Activated B cell treated with CpG ODN at 0.5 μM for 24 hours (primary cell): ENCODE results near the gene ZSWIM5. TPM values are rescaled to one million over a fixed set of nuclear protein-coding genes. Genes with fewer than 3 reads are reported as not detected.

Experiments
- ATAC-seq: fragments of 200-7000 bp; cut with Tn5 transposase; one replicate; pipeline ENCODE4 v1.10.0; 2021; ENCODE audit warnings: low read depth, mild to moderate bottlenecking, moderate library complexity
- CTCF ChIA-PET: fragments of 350-600 bp; sonication (Branson Sonifier 250); formaldehyde crosslinking; loops from one replicate; lab custom pipeline; 2021; ENCODE audit warnings: antibody characterized with exemption; lab: Charles Lee
- POLR2A ChIA-PET: fragments of 350-600 bp; sonication (Branson Sonifier 250); formaldehyde crosslinking; loops from one replicate; lab custom pipeline; 2021; ENCODE audit warnings: antibody characterized with exemption; lab: Charles Lee
- DNase-seq: peaks from one replicate; pipeline ENCODE4 v3.0.0; 2022
- H3K27ac Mint-ChIP-seq: one replicate; pipeline ENCODE4 v1.8.0; 2020; ENCODE audit warnings: mixed read lengths
- H3K27me3 Mint-ChIP-seq: one replicate; pipeline ENCODE4 v1.8.0; 2021; ENCODE audit warnings: mixed read lengths
- H3K36me3 Mint-ChIP-seq: one replicate; pipeline ENCODE4 v1.8.0; 2021; ENCODE audit warnings: low read depth, mixed read lengths
- H3K4me1 Mint-ChIP-seq: one replicate; pipeline ENCODE4 v1.8.0; 2021; ENCODE audit warnings: mixed read lengths
- H3K4me3 Mint-ChIP-seq: one replicate; pipeline ENCODE4 v1.8.0; 2020; ENCODE audit warnings: mild to moderate bottlenecking, mixed read lengths
- H3K9me3 Mint-ChIP-seq: one replicate; pipeline ENCODE4 v1.8.0; 2020; ENCODE audit warnings: mixed read lengths
- intact Hi-C: fragments of 100-400 bp; cut with micrococcal nuclease; formaldehyde crosslinking; loops from one replicate; pipeline ENCODE4 v1.15.1; 2024
- total RNA-seq: library from RNA; stranded (reverse); gene quantifications from 2 replicates; pipeline ENCODE4 v1.2.3, GENCODE V29; 2022
- TF ChIP-seq, protein P1 (sequence below): fragments of 200-600 bp; IDR thresholded peaks from one replicate; pipeline ENCODE4 v1.8.0; 2022; ENCODE audit warnings: antibody characterized with exemption, mild to moderate bottlenecking

The ZSWIM5 gene
- total RNA-seq, 1 donor from 2014 or later = 1.6 TPM

DNA sequence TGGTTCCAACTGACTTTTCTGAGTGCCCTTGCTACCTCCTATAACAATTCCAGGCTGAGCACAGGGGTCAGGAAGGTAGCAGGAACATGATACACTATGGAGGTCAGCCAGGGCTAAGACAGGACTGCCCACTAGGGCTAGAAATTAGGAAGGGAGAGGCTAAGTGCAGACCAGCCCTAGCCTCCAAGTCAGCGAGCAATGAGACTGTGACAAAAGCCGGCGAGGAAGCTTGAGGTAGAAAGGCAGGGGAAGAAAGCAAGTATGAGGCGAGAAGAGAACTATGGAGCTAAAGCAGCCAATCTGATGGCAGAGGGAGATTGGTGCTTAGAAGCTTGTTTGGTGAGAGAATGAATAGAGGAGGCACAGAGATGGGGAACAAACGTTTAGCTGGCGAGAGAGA lies 189.6 kb downstream of the ZSWIM5 start:
- intact Hi-C loops = no loop called here
- Mint-ChIP-seq H3K27me3 (no peaks in the 10 kb centered on the region), H3K4me1 (peaks cover 23% of the 10 kb centered on the region), H3K9me3 (no peaks in the 10 kb centered on the region), H3K27ac (no peak overlapping the region), H3K4me3 (no peak overlapping the region), H3K36me3 (peaks cover 17% of the 10 kb centered on the region)
- DNase-seq (no peak), ATAC-seq (no peak)
- TF ChIP-seq, protein P1, sequence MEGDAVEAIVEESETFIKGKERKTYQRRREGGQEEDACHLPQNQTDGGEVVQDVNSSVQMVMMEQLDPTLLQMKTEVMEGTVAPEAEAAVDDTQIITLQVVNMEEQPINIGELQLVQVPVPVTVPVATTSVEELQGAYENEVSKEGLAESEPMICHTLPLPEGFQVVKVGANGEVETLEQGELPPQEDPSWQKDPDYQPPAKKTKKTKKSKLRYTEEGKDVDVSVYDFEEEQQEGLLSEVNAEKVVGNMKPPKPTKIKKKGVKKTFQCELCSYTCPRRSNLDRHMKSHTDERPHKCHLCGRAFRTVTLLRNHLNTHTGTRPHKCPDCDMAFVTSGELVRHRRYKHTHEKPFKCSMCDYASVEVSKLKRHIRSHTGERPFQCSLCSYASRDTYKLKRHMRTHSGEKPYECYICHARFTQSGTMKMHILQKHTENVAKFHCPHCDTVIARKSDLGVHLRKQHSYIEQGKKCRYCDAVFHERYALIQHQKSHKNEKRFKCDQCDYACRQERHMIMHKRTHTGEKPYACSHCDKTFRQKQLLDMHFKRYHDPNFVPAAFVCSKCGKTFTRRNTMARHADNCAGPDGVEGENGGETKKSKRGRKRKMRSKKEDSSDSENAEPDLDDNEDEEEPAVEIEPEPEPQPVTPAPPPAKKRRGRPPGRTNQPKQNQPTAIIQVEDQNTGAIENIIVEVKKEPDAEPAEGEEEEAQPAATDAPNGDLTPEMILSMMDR = no peak
- ChIA-PET POLR2A (interaction anchor here (0.6 to 7.9 kb wide), 2 partner anchors 57 to 285 kb away, joined by 3 to 156 read pairs; no protein-coding TSS in a partner anchor), CTCF (interaction anchor here (0.6 to 10.9 kb wide), 5 partner anchors 13 to 476 kb away, joined by 3 to 227 read pairs (median 3); partner anchors contain the start of gene TESK2)

DNA sequence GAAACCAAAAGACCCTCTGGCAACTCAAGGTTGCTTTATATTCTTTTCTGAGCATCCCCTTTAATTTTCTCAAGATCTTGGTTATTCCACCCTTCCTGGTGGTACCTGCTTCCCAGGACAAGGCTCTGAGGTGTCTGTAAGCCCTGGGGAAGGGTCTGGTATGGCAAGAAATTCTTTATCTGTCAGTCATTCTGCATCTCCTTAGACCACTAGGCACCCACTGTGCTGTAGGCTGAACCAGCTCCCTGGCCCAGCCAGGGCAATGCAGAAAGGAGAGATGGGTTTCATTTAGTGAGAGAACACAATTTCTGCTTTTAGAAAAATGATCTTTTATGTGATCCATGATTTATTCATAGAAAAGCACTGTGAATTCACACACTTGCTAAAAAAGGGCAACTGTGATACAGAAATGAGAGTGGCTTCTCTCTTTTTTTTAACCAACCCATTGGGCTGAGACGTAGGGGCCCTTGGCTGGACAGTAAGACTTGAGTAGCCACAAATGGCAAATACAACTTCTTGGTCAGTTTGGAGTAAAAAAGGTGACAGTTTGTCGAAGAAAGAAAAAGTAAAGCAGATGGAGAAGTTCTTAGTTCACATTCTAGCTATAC lies 190.2 kb downstream of the ZSWIM5 start:
- TF ChIP-seq, protein P1 = no peak
- Mint-ChIP-seq H3K36me3 (peaks cover 17% of the 10 kb centered on the region), H3K4me3 (no peak overlapping the region), H3K27me3 (no peaks in the 10 kb centered on the region), H3K4me1 (peaks cover 28% of the 10 kb centered on the region), H3K9me3 (no peaks in the 10 kb centered on the region), H3K27ac (no peak overlapping the region)
- ChIA-PET CTCF (interaction anchor here (0.6 to 10.9 kb wide), 5 partner anchors 13 to 477 kb away, joined by 3 to 227 read pairs (median 3); partner anchors contain the start of gene TESK2), POLR2A (interaction anchor here (0.6 to 7.9 kb wide), 2 partner anchors 286 to 324 kb away, joined by 3 to 156 read pairs; partner anchors contain the start of genes MUTYH and TOE1)
- DNase-seq = no peak
- intact Hi-C loops = no loop called here
- no peak for ATAC-seq

DNA sequence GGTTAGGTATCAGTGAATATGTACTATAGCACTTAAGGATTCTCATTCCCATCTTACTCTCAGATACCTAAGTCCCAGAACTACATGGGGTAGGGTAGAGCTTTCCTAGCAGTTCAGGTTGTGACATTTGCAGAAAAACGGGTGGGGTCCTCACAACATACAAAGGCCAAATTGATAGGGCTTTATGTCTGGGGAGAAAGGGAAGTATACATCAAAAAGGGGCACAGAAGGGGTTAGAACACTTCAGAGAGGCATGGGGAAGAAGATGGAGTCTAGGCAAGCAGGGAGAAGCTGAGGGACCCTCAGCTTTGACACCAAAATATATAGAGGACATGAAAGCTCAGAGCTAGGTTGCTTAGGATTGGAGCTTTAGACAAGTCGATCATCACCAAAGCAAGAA lies 190.7 kb downstream of the ZSWIM5 start:
- H3K27ac Mint-ChIP-seq = no peak overlapping the region
- no peaks in the 10 kb centered on the region for H3K27me3 Mint-ChIP-seq
- no peak overlapping the region for H3K4me3 Mint-ChIP-seq
- H3K4me1 Mint-ChIP-seq = peaks cover 30% of the 10 kb centered on the region
- peaks cover 17% of the 10 kb centered on the region for H3K36me3 Mint-ChIP-seq
- no peak for DNase-seq
- H3K9me3 Mint-ChIP-seq = no peaks in the 10 kb centered on the region
- ChIA-PET CTCF (interaction anchor here (1.3 to 10.9 kb wide), 3 partner anchors 14 to 477 kb away, joined by 3 to 227 read pairs (median 123); partner anchors contain the start of gene TESK2), POLR2A (interaction anchor here (0.6 to 7.9 kb wide), 2 partner anchors 286 to 324 kb away, joined by 3 to 156 read pairs; partner anchors contain the start of genes MUTYH and TOE1)
- TF ChIP-seq, protein P1 = no peak
- no peak for ATAC-seq
- intact Hi-C loops = no loop called here

DNA sequence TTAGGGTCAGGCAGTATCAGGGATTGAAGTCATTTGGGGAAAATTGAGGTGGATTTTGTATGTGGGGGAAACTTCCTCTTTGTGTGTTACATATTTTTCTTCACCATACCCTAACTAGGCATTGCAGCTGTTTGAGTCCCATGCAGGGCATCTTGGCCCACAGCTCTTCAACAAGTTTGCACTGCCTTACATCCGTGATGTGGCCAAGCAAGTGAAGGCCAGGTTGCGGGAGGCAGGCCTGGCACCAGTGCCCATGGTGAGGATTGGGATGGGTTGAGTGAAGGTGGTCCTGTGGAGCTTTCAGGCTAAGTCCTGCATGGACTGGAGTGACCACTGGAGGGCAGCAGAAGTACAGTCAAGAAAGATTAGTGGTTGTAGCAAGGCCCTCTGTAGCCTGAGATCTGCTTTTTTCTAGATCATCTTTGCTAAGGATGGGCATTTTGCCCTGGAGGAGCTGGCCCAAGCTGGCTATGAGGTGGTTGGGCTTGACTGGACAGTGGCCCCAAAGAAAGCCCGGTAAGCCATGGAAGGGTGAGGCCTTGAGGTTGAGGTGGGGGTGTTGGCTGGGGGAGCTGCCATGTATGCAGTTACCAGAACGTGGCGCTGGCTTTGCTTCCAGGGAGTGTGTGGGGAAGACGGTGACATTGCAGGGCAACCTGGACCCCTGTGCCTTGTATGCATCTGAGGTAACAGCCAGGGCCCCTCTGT lies 191.9 kb downstream of the ZSWIM5 start:
- H3K36me3 Mint-ChIP-seq = peaks cover 24% of the 10 kb centered on the region
- DNase-seq (peak; percentile 61), ATAC-seq (peak; percentile 41)
- H3K9me3 Mint-ChIP-seq = no peaks in the 10 kb centered on the region
- CTCF ChIA-PET = interaction anchor here (0.5 to 10.9 kb wide), 18 partner anchors 37 to 498 kb away, joined by 3 to 227 read pairs (median 4); partner anchors contain the start of genes BEST4, CCDC163, MMACHC and MUTYH
- intact Hi-C loops = loop anchor here (1.0 to 5.0 kb wide), 9 partner anchors 193 to 868 kb away; partner anchors contain the start of genes GPBP1L1, IPP, MUTYH and TMEM69
- TF ChIP-seq, protein P1 = no peak
- peak overlapping the region; percentile 69 for H3K27ac Mint-ChIP-seq
- POLR2A ChIA-PET = interaction anchor here (0.7 to 7.9 kb wide), 12 partner anchors 28 to 536 kb away, joined by 3 to 156 read pairs (median 6); partner anchors contain the start of genes AKR1A1, EIF2B3, HPDL and PLK3
- no peaks in the 10 kb centered on the region for H3K27me3 Mint-ChIP-seq
- peaks cover 39% of the 10 kb centered on the region for H3K4me1 Mint-ChIP-seq
- peak overlapping the region; percentile 70 for H3K4me3 Mint-ChIP-seq
